H1 (cell line): ENCODE results near the gene GRM1. TPM values are rescaled to one million over a fixed set of nuclear protein-coding genes. Genes with fewer than 3 reads are reported as not detected.

Source experiments
- CTCF ChIA-PET: fragments of 300-600 bp; sonication (Branson Sonifier 250); formaldehyde crosslinking; loops from one replicate; lab custom pipeline; 2021; ENCODE audit not compliant: partially characterized antibody; lab: Charles Lee
- POLR2A ChIA-PET: fragments of 300-600 bp; sonication (Branson Sonifier 250); formaldehyde crosslinking; loops from one replicate; lab custom pipeline; 2021; ENCODE audit warnings: inconsistent platforms; ENCODE audit not compliant: partially characterized antibody; lab: Charles Lee
- DNase-seq, 2 experiments: peaks; one replicate each; pipeline versions ENCODE4 v3.0.0 to v3.0.0-alpha.2; 2010 to 2022; ENCODE audit warnings: low spot score in 2 of 2, low read depth in 1 of 2, mixed read lengths in 1 of 2
- FAIRE-seq: peaks from 2 replicates; lab custom pipeline; 2011; peaks lifted over from hg19 to GRCh38; lab: Jason Lieb, UNC
- H2AFZ ChIP-seq: 2 replicates; pipeline ENCODE4 v1.8.1; 2012; ENCODE audit warnings: low read length, inconsistent platforms
- H2AK5ac ChIP-seq: 2 replicates; pipeline ENCODE4 v1.6.1; 2013; ENCODE audit warnings: low read depth, low read length
- H2BK120ac ChIP-seq: replicated peaks from 2 replicates; pipeline ENCODE3; 2013; ENCODE audit warnings: low read depth, low read length, inconsistent platforms
- H2BK12ac ChIP-seq: 2 replicates; pipeline ENCODE4 v1.6.1; 2013; ENCODE audit warnings: low read depth, low read length
- H2BK15ac ChIP-seq: 2 replicates; pipeline ENCODE4 v1.6.1; 2013; ENCODE audit warnings: low read length
- H2BK20ac ChIP-seq: 2 replicates; pipeline ENCODE4 v1.6.1; 2013; ENCODE audit warnings: low read length
- H2BK5ac ChIP-seq: 2 replicates; pipeline ENCODE4 v1.6.1; 2013; ENCODE audit warnings: low read depth, low read length
- H3K14ac ChIP-seq: 2 replicates; pipeline ENCODE4 v1.6.1; 2013; ENCODE audit warnings: inconsistent platforms; ENCODE audit not compliant: insufficient read length
- H3K18ac ChIP-seq: 2 replicates; pipeline ENCODE4 v1.6.1; 2013; ENCODE audit warnings: low read length; ENCODE audit errors: extremely low read depth
- H3K23ac ChIP-seq: 2 replicates; pipeline ENCODE4 v1.6.1; 2013; ENCODE audit warnings: inconsistent platforms; ENCODE audit not compliant: insufficient read length
- H3K23me2 ChIP-seq: 2 replicates; pipeline ENCODE4 v1.6.1; 2013; ENCODE audit warnings: low read depth, low read length
- H3K27ac ChIP-seq: 2 replicates; pipeline ENCODE4 v1.6.1; 2011; ENCODE audit warnings: low read depth, low read length, inconsistent platforms
- H3K27me3 ChIP-seq, 4 experiments: replicated peaks in 1 of 4; 1 replicate in 1 of 4; 2 replicates in 3 of 4; pipeline versions ENCODE4 v1.6.1 to v1.8.1; 2011 to 2013; ENCODE audit warnings: low read length in 3 of 4, mild to moderate bottlenecking in 3 of 4, inconsistent platforms in 2 of 4, mixed read lengths in 2 of 4, moderate library complexity in 1 of 4; ENCODE audit not compliant: control insufficient read depth in 3 of 4, insufficient read depth in 3 of 4; ENCODE audit errors: extremely low read depth in 1 of 4
- H3K36me3 ChIP-seq, 4 experiments: 2 replicates each; pipeline versions ENCODE4 v1.6.1 to v1.8.1; 2011 to 2013; ENCODE audit warnings: mild to moderate bottlenecking in 4 of 4, low read length in 3 of 4, moderate library complexity in 2 of 4, control low read depth in 1 of 4, inconsistent platforms in 1 of 4; ENCODE audit not compliant: insufficient read depth in 4 of 4, control insufficient read depth in 2 of 4
- H3K4ac ChIP-seq: replicated peaks from 2 replicates; pipeline ENCODE3; 2013; ENCODE audit warnings: low read length, low read depth, mixed read lengths, inconsistent platforms; ENCODE audit not compliant: insufficient read length
- H3K4me1 ChIP-seq, 4 experiments: replicated peaks in 1 of 4; 1 replicate in 1 of 4; 2 replicates in 3 of 4; pipeline versions ENCODE4 v1.6.1 to v1.8.1; 2011 to 2013; ENCODE audit warnings: low read length in 3 of 4, inconsistent platforms in 2 of 4, mixed read lengths in 1 of 4; ENCODE audit not compliant: insufficient read depth in 4 of 4, control insufficient read depth in 3 of 4
- H3K4me2 ChIP-seq, 2 experiments: 2 replicates each; pipeline versions ENCODE4 v1.6.1 to v1.8.1; 2011 to 2013; ENCODE audit warnings: low read depth in 2 of 2, low read length in 2 of 2, control low read depth in 1 of 2, inconsistent platforms in 1 of 2, mild to moderate bottlenecking in 1 of 2; ENCODE audit not compliant: insufficient read depth in 1 of 2
- H3K4me3 ChIP-seq, 4 experiments: fragments of 200-600, 300-600 bp in 1 of 4; sonication (generic), shearing (Covaris generic), sonication (Bioruptor Twin) in 1 of 4; 2 replicates each; pipeline versions ENCODE4 v1.5.1 to v1.8.1; 2011 to 2016; ENCODE audit warnings: low read length in 4 of 4, low read depth in 3 of 4, control low read depth in 2 of 4, inconsistent platforms in 2 of 4, mild to moderate bottlenecking in 2 of 4, mixed read lengths in 1 of 4, moderate library complexity in 1 of 4; ENCODE audit not compliant: insufficient read depth in 2 of 4; ENCODE audit errors: extremely low read depth in 1 of 4
- H3K56ac ChIP-seq: replicated peaks from 2 replicates; pipeline ENCODE3; 2013; ENCODE audit warnings: low read depth, mild to moderate bottlenecking, mixed read lengths, low read length, inconsistent platforms; ENCODE audit not compliant: insufficient read length
- H3K79me1 ChIP-seq: 2 replicates; pipeline ENCODE4 v1.6.1; 2013; ENCODE audit warnings: low read depth, low read length, control low read depth
- H3K79me2 ChIP-seq, 2 experiments: 2 replicates each; pipeline versions ENCODE4 v1.6.1 to v1.8.1; 2012 to 2013; ENCODE audit warnings: low read length in 2 of 2, mild to moderate bottlenecking in 2 of 2, inconsistent platforms in 1 of 2; ENCODE audit not compliant: insufficient read depth in 2 of 2, control insufficient read depth in 1 of 2
- H3K9ac ChIP-seq, 4 experiments: replicated peaks in 1 of 4; 1 replicate in 1 of 4; 2 replicates in 3 of 4; pipeline versions ENCODE4 v1.6.1 to v1.8.1; 2011 to 2013; ENCODE audit warnings: low read depth in 3 of 4, low read length in 3 of 4, control low read depth in 2 of 4, mild to moderate bottlenecking in 2 of 4, moderate library complexity in 2 of 4, inconsistent platforms in 1 of 4; ENCODE audit errors: extremely low read depth in 1 of 4
- H3K9me3 ChIP-seq, 2 experiments: 2 replicates each; pipeline versions ENCODE4 v1.6.1 to v1.8.1; 2012 to 2013; ENCODE audit warnings: mild to moderate bottlenecking in 2 of 2, moderate library complexity in 2 of 2, control low read depth in 1 of 2, inconsistent platforms in 1 of 2, low read depth in 1 of 2, low read length in 1 of 2, mixed read lengths in 1 of 2; ENCODE audit not compliant: insufficient read depth in 2 of 2
- H4K20me1 ChIP-seq, 2 experiments: replicated peaks in 1 of 2; 2 replicates each; pipeline versions ENCODE3 to v1.8.1; 2011 to 2013; ENCODE audit warnings: inconsistent platforms in 2 of 2, low read length in 2 of 2, mild to moderate bottlenecking in 1 of 2; ENCODE audit not compliant: insufficient read depth in 2 of 2, control insufficient read depth in 1 of 2
- H4K5ac ChIP-seq: 2 replicates; pipeline ENCODE4 v1.6.1; 2013; ENCODE audit warnings: low read length, low read depth, mixed read lengths, inconsistent platforms; ENCODE audit not compliant: insufficient read length
- H4K8ac ChIP-seq: 2 replicates; pipeline ENCODE4 v1.8.0; 2013; ENCODE audit warnings: mild to moderate bottlenecking, moderate library complexity, low read length, inconsistent platforms; ENCODE audit not compliant: insufficient read depth; ENCODE audit errors: extremely low read depth
- H4K91ac ChIP-seq: replicated peaks from 2 replicates; pipeline ENCODE3; 2013; ENCODE audit warnings: low read length, mixed read lengths, inconsistent platforms; ENCODE audit not compliant: insufficient read length
- BACH1 ChIP-seq: IDR thresholded peaks from 2 replicates; pipeline ENCODE4 v1.6.1; 2012; ENCODE audit warnings: low read length, improper control_type of control experiment
- CBX5 ChIP-seq: fragments of 300-800, 300-1000 bp; sonication (generic); IDR thresholded peaks from 2 replicates; pipeline ENCODE4 v1.7.1; 2016; ENCODE audit warnings: antibody characterized with exemption, low read length, low read depth
- CHD2 ChIP-seq: IDR thresholded peaks from 2 replicates; pipeline ENCODE4 v1.6.1; 2012; ENCODE audit warnings: low read length, improper control_type of control experiment
- GTF2F1 ChIP-seq: IDR thresholded peaks from 2 replicates; pipeline ENCODE4 v1.6.1; 2012; ENCODE audit warnings: low read depth, low read length, improper control_type of control experiment, borderline replicate concordance
- HDAC2 ChIP-seq, 2 experiments: fragments of 300-600 bp in 1 of 2; sonication (generic) in 1 of 2; IDR thresholded peaks; 2 replicates each; pipeline ENCODE4 v1.6.1; 2011 to 2012; ENCODE audit warnings: low read depth in 2 of 2, low read length in 2 of 2, mild to moderate bottlenecking in 2 of 2, moderate library complexity in 2 of 2, borderline replicate concordance in 1 of 2, inconsistent platforms in 1 of 2
- WGBS, 2 experiments: shearing (Covaris generic) in 1 of 2; methylation state at CpG; one replicate each; pipeline versions ENCODE4 v1.1.6 to v1.1.7; 2013 to 2015; ENCODE audit warnings: low lambda C conversion rate in 2 of 2, mixed read lengths in 2 of 2, inconsistent platforms in 1 of 2, low coverage in 1 of 2, missing lambda C conversion rate in 1 of 2; ENCODE audit not compliant: insufficient replicate concordance in 2 of 2, insufficient coverage in 1 of 2, insufficient read length in 1 of 2; ENCODE audit errors: extremely low coverage in 1 of 2, missing lambda C conversion rate in 1 of 2; 5-methylcytosine and 5-hydroxymethylcytosine counted together
- polyA plus RNA-seq, 7 experiments: library from polyadenylated mRNA; depleted of rRNA in 3 of 7; stranded (reverse) in 5 of 7; unstranded in 2 of 7; fragments of >200 nt in 5 of 7; fragments of 200-250 nt in 2 of 7; gene quantifications; 1 replicate in 5 of 7; 2 replicates in 1 of 7; 4 replicates in 1 of 7; pipeline versions ENCODE4 v1.2.1 to v1.2.3, GENCODE V29; 2011 to 2013; ENCODE audit warnings: missing spikeins in 2 of 7, mixed read lengths in 2 of 7
- total RNA-seq: library from RNA; stranded (reverse); fragmentation: NEBNext Ultra II Directional; extraction: Animal tissue kit (Norgen Biotek cat#: 25700); gene quantifications from 2 replicates; pipeline ENCODE4 v1.2.1, GENCODE V29; 2021

GRM1 gene
- total and polyA plus RNA-seq, 2 of the 8 experiments (the other 6 are each of a cell fraction or from before 2014, with no cell fraction given), result 0.15 to 1.3 TPM

- Histone ChIP-seq H2AFZ (no peak overlapping the region), H2BK20ac (no peak overlapping the region), H4K8ac (no peak overlapping the region), H2BK120ac (no peak overlapping the region), H3K9me3 (no peaks in the 10 kb centered on the region), H4K91ac (no peak overlapping the region), H3K27me3 (no peaks in the 10 kb centered on the region), H3K14ac (no peak overlapping the region), H3K23me2 (no peaks in the 10 kb centered on the region), H2AK5ac (no peak overlapping the region), H3K18ac (no peak overlapping the region), H3K23ac (no peak overlapping the region), H2BK12ac (no peak overlapping the region), H3K27ac (no peak overlapping the region), H3K4me3 (no peak overlapping the region), H4K20me1 (no peaks in the 10 kb centered on the region), H4K5ac (no peak overlapping the region), H2BK5ac (no peak overlapping the region), H3K56ac (no peak overlapping the region), H3K36me3 (no peaks in the 10 kb centered on the region), H3K4me1 (no peaks in the 10 kb centered on the region), H3K79me2 (no peaks in the 10 kb centered on the region), H3K79me1 (no peaks in the 10 kb centered on the region), H3K4me2 (no peak overlapping the region), H3K4ac (no peak overlapping the region), H2BK15ac (no peak overlapping the region), H3K9ac (no peak overlapping the region)
- ChIA-PET CTCF (no interaction called here), POLR2A (no interaction called here)
- 100% methylated on average over 1 of the region's 1 CpG; no CpG with 5 or more reads in 1 of the 2 experiments for WGBS, 2 experiments
- DNase-seq (no peak), FAIRE-seq (no peak)
- TF ChIP-seq CHD2, result no peak
- no peak for TF ChIP-seq GTF2F1
- no peak for TF ChIP-seq BACH1
- TF ChIP-seq HDAC2 (IDR thresholded peaks at IDR 0.05; ENCODE audit: borderline replicate concordance in 1 of 2, low read depth in 2 of 2, low read length in 2 of 2), result no peak
- no peak for TF ChIP-seq CBX5
These were observed 71.9 kb downstream of the GRM1 start for GRCh38 chr6:146100776-146101175.
